Parathyroid adenoma (tissue), 2 donors: ENCODE results near the gene SLC12A9.

ENCODE experiments used
- H2AFZ ChIP-seq: fragments of 300-600 bp; sonication (generic); one replicate; pipeline ENCODE4 v1.7.0; 2017; ENCODE audit warnings: antibody characterized with exemption, mild to moderate bottlenecking
- H3K27ac ChIP-seq: fragments of 300-600 bp; sonication (generic); one replicate; pipeline ENCODE4 v1.7.0; 2017
- H3K27me3 ChIP-seq: fragments of 300-600 bp; sonication (generic); one replicate; pipeline ENCODE4 v1.7.0; 2017; ENCODE audit warnings: low read length; ENCODE audit not compliant: control insufficient read depth, insufficient read depth
- H3K36me3 ChIP-seq: fragments of 300-600 bp; sonication (generic); one replicate; pipeline ENCODE4 v1.7.0; 2017; ENCODE audit warnings: low read length; ENCODE audit not compliant: control insufficient read depth, insufficient read depth
- H3K4me1 ChIP-seq: fragments of 300-600 bp; sonication (generic); one replicate; pipeline ENCODE4 v1.7.0; 2017; ENCODE audit warnings: control low read depth
- H3K4me2 ChIP-seq: fragments of 300-600 bp; sonication (generic); one replicate; pipeline ENCODE4 v1.7.0; 2017; ENCODE audit warnings: low read length
- H3K4me3 ChIP-seq: fragments of 300-600 bp; sonication (generic); one replicate; pipeline ENCODE4 v1.7.0; 2017; ENCODE audit warnings: low read depth, low read length
- H3K79me2 ChIP-seq: fragments of 300-600 bp; sonication (generic); one replicate; pipeline ENCODE4 v1.7.0; 2017; ENCODE audit warnings: control low read depth
- H3K9ac ChIP-seq: fragments of 300-600 bp; sonication (generic); one replicate; pipeline ENCODE4 v1.7.0; 2017; ENCODE audit warnings: mild to moderate bottlenecking
- H3K9me3 ChIP-seq: fragments of 300-600 bp; sonication (generic); one replicate; pipeline ENCODE4 v1.7.0; 2017; ENCODE audit warnings: low read length; ENCODE audit not compliant: control insufficient read depth
- TF ChIP-seq, protein P1 (sequence below): fragments of 300-600 bp; sonication (generic); IDR thresholded peaks from one replicate; pipeline ENCODE4 v1.7.0; 2017; ENCODE audit warnings: antibody characterized with exemption, mild to moderate bottlenecking
- donor health status: primary hyperparathyroidism.

SLC12A9 gene

DNA sequence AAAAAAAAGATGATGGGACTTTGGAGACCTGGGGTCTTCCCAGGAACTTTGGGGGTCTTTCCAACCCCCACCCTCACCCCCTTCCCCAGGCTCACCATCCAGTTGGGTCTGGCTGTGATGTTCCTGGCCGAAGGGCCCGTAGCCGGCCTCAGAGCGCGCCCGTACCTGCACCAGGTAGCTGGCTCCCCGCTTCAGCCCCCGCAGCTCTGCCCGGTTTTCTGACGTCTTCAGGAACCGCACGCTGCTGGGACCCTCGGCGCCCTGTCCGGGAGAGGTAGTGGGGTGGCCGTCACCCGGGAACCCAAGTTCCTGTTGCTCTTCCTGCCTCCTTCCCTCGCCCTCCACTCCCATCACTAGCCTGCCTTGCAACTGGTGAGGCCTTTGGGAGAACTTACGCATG, 35.4 kb upstream of the SLC12A9 start:
- Histone ChIP-seq H3K4me1 (no peaks in the 10 kb centered on the region), H3K36me3 (no peaks in the 10 kb centered on the region)

DNA sequence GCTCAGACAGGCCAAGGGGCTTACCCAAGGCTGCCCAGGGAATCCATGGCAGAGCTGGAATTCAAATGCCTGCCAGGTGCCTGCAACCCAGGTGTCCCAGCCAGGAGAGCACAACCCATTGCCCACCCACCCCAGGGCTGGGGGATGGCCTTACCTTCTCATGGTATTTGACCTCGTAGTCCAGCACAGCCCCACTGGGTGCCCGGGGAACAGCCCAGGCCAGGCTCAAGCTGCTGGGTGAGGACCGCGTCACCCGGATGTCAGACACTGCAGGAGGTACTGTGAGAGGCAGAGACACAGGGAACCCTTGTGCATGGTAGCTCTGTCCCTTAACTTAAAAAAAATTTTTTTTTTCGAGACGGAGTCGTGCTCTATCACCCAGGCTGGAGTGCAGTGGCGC, 34.1 kb upstream of the SLC12A9 start:
- TF ChIP-seq, protein P1, sequence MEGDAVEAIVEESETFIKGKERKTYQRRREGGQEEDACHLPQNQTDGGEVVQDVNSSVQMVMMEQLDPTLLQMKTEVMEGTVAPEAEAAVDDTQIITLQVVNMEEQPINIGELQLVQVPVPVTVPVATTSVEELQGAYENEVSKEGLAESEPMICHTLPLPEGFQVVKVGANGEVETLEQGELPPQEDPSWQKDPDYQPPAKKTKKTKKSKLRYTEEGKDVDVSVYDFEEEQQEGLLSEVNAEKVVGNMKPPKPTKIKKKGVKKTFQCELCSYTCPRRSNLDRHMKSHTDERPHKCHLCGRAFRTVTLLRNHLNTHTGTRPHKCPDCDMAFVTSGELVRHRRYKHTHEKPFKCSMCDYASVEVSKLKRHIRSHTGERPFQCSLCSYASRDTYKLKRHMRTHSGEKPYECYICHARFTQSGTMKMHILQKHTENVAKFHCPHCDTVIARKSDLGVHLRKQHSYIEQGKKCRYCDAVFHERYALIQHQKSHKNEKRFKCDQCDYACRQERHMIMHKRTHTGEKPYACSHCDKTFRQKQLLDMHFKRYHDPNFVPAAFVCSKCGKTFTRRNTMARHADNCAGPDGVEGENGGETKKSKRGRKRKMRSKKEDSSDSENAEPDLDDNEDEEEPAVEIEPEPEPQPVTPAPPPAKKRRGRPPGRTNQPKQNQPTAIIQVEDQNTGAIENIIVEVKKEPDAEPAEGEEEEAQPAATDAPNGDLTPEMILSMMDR = no peak
- no peaks in the 10 kb centered on the region for H3K9me3 ChIP-seq
- no peak overlapping the region for H2AFZ ChIP-seq
- no peaks in the 10 kb centered on the region for H3K36me3 ChIP-seq
- no peaks in the 10 kb centered on the region for H3K27me3 ChIP-seq
- no peak overlapping the region for H3K4me2 ChIP-seq
- H3K9ac ChIP-seq = no peak overlapping the region
- H3K4me3 ChIP-seq = no peak overlapping the region
- no peak overlapping the region for H3K27ac ChIP-seq
- no peaks in the 10 kb centered on the region for H3K4me1 ChIP-seq
- H3K79me2 ChIP-seq = no peaks in the 10 kb centered on the region

More for the DNA sequence above, 35.4 kb upstream of the SLC12A9 start:
- Histone ChIP-seq H3K4me3 (no peak overlapping the region), H2AFZ (no peak overlapping the region), H3K9ac (no peak overlapping the region), H3K27ac (no peak overlapping the region), H3K27me3 (no peaks in the 10 kb centered on the region), H3K9me3 (no peaks in the 10 kb centered on the region), H3K4me2 (no peak overlapping the region), H3K79me2 (no peaks in the 10 kb centered on the region)
- TF ChIP-seq, protein P1 = no peak

DNA sequence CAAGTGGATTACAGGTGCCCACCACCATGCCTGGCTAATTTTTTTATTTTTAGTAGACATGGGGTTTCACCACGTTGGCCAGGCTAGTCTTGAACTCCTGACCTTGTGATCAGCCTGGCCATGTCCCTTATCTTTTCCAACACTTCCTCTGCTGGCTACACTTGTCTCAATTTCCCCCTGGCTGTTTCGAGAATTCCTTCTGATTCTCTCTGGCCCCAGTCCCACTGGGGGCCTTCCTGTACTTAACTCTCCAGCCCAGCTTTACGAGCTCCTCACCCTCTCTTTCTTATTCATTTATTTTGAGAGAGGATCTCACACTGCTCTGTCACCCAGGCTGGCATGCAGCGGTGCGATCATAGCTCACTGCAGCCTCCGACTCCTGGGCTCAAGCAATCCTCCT, 33.7 kb upstream of the SLC12A9 start:
- Histone ChIP-seq H3K36me3 (no peaks in the 10 kb centered on the region), H2AFZ (no peak overlapping the region), H3K27me3 (no peaks in the 10 kb centered on the region), H3K4me1 (no peaks in the 10 kb centered on the region), H3K4me3 (no peak overlapping the region), H3K79me2 (no peaks in the 10 kb centered on the region), H3K4me2 (no peak overlapping the region), H3K27ac (no peak overlapping the region), H3K9ac (no peak overlapping the region), H3K9me3 (no peaks in the 10 kb centered on the region)
- TF ChIP-seq, protein P1 = no peak

DNA sequence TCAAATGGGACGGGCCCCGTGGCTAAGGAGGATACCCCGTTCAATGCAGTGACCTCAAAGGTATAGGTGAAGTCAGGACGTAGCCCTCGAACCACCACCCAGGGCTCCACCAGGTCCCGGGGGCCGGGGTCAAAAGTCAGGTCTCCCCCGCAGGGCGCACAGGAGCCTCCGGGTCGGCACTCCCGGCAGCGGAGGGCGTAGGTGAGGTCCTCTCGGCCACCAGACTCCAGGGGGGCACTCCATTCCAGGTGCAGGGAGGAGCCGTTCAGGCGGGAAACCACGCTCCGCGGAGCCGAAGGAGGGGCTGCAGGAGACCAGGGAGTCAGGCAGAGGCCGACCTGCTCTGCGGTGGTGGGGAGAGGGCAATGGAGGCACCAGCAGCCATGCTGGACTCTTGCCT, 32.9 kb upstream of the SLC12A9 start:
- no peak overlapping the region for H3K27ac ChIP-seq
- H3K79me2 ChIP-seq = no peaks in the 10 kb centered on the region
- no peak overlapping the region for H2AFZ ChIP-seq
- TF ChIP-seq, protein P1 = no peak
- no peaks in the 10 kb centered on the region for H3K27me3 ChIP-seq
- no peak overlapping the region for H3K4me2 ChIP-seq
- H3K36me3 ChIP-seq = no peaks in the 10 kb centered on the region
- no peak overlapping the region for H3K9ac ChIP-seq
- no peak overlapping the region for H3K4me3 ChIP-seq
- H3K4me1 ChIP-seq = no peaks in the 10 kb centered on the region
- no peaks in the 10 kb centered on the region for H3K9me3 ChIP-seq

DNA sequence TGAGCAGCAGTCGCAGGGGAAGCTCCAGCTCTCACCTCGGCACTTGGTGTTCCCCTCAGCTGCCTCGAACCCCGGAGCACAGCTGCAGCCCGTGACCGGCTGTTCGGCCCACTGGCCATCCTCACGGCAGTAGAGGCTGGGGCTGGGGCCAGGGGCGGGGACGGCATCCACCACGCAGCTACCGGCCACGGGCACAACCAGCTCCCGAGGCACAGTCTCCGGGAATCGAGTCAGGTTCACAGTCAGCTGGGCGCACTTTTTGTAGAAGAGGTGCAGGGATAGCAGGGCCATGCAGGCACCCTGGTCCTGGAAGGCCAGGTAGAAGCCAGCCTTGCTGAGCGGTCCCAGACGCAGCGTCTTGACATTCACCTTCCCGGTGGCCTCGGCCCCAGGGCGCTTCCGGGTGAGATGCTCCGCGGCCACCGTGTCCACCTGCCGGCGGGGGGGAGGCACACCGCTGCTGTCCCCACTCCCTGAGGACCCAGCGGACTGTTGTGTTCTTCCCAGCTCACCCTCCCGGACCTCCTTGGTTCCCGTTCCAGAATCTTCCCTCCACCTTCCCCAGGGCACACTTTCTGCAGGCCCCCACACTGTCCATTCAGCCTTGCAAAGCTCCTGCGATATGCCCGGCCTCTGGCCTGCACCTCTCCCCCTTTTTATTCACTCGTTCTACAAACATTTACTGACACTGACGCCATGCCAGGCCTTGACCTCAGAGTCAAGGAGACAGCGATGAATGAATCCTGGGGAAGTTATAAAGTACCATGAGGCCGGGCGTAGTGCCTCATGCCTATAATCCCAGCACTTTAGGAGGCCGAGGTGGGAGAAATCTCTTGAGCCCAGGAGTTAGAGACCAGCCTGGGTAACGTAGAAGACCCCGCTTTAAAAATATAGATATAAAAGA, 30.0 kb upstream of the SLC12A9 start:
- H3K27me3 ChIP-seq = no peaks in the 10 kb centered on the region
- H3K27ac ChIP-seq = no peak overlapping the region
- no peak overlapping the region for H3K9ac ChIP-seq
- H3K4me1 ChIP-seq = no peaks in the 10 kb centered on the region
- H3K9me3 ChIP-seq = no peaks in the 10 kb centered on the region
- no peak overlapping the region for H2AFZ ChIP-seq
- no peaks in the 10 kb centered on the region for H3K79me2 ChIP-seq
- TF ChIP-seq, protein P1 = no peak
- H3K4me3 ChIP-seq = no peak overlapping the region
- no peaks in the 10 kb centered on the region for H3K36me3 ChIP-seq
- H3K4me2 ChIP-seq = no peak overlapping the region
